NCI-H2107 (cell line): ENCODE results near the gene PARD3.

Source experiments
- DNase-seq: peaks from one replicate; lab custom pipeline; 2025; lab: John Stamatoyannopoulos, UW

PARD3 gene

DNA sequence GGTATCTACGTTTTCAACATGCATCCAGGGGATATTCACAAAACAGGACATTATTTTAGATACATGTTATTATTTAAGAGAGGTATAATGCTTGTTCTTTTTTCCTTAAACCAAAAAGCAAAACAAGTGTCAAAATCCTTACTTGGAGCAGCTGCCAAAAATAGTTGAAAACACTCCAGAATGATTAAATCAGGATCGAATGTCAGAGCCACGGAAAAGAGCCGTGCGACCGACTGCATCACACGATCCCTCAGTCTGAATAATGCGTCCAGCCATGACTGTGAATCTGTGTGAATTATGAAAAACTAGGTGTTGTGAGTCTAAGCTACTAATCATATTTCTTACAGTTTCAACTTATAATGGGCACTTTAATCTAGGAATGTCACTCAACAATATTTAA is 126.0 kb downstream of the PARD3 start:
- DNase-seq: no peak

DNA sequence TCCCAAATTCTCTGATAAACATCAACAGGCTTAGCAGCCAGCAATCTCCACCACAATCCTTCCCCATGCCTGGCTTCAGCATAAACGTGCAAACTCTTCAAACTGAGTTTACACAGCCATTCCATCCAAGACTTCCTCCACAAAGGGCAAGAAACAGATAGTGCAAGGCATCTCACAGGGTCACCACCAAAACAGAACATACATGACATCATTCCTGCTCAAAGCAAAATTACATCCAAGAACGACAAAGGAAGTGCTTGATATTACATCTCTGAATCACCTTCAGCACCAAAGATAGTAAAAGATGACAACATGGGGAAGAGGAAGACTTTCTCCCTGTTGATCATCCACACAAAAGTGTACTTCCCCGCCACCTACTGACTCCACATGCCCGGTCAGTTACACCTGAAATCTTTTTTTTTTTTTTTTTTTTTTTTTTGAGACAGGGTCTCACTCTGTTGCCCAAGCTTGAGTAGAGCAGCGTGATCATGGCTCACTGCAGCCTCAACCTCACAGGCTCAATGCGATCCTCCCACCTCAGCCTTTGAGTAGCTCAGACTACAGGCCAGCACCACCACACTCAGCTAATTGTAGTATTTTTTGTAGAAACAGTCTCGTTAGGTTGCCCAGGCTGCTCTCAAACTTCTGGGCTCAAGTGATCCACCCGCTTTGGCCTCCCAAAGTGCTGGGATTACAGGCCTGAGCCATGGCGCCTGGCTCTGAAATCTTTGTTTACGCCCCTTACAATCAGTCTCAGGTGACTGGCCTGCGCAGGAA is 127.5 kb downstream of the PARD3 start:
- DNase-seq: no peak

DNA sequence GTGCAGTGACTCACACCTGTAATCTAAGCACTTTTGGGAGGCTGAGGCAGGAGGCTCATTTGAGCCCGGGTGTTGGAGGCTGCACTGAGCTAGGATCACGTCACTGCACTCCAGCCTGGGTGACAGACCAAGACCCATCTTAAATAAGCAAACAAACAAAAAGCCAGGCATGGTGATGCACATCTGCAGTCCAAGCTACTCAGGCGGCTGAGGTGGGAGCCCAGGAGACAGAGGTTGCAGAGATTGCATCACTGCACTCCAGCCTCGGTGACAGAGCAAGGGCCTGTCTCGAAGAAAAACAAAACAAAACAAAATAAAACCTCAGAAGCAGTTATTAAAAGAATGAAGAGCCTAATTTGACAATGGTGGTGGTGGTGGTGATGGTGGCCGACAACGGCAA is 132.5 kb downstream of the PARD3 start:
- no peak for DNase-seq

DNA sequence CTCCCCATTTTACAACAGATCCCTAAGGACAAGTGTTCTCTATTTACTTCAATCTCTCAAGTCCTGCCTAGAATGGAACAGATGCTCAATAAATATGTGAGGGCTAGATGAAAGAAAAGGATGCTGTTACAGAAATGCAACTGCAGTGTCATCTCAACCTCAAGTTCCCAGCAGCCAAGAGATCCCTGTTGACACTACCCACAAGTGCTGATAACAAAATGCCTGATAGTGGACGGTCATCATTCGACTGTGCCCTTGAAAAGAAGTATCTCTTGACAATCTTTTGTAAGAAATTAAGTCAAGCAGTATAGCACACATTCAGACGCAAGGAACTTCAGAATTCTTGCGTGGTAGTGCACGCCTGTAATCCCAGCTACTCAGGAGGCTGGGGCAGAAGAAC is 133.2 kb downstream of the PARD3 start:
- no peak for DNase-seq

DNA sequence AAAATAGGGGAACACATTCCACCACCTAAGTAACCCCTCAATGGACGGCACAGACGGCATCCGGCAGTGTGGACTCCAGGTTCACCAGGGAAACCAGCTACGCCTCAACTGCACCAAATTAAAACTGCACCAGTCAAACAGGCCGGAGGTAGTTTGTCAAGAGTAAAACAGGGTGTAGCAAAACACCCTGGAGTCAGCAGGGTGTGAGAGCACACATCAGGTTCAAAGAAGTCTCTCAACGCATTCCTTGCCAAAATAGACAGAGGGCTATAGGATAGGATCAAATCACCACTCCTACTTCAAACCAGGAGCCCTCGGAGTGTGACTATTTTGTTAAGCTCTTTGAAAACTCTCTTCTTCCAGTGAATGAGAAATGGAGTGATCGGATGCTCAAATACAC is 135.9 kb downstream of the PARD3 start:
- DNase-seq: no peak

DNA sequence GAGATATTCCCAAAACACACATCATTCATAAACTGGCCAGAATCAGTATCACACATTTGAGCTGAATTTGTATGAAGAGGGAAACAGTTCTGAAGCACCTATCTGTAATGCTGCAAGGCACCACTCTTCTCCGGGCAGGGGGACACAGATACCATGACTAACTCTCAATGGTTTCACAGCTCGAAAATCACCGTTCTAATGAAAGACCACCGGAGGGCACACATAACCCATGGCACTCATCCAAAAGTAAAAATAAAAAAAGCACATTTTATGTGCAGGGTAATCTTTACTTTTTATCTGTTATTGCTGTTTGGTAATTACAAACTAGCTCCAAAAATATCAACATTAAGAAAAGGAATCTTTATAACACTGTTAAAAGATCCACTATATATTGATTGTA is 137.5 kb downstream of the PARD3 start:
- DNase-seq: no peak

DNA sequence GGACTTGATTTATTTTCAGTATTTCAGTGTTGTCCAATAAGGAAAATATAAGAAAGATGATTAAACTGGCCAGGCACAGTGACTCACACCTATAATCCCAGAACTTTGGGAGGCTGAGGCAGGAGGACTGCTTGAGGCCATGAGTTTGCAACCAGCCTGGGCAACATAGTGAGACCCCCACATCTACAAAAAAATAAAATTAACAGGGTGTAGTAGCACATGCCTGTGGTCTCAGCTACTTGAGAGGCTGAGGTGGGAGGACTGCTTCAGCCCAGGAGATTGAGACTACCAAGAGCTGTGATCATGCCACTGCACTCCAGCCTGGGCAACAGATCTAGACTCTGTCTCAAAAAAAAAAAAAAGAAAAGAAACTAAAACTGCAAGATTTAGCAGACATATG is 138.0 kb downstream of the PARD3 start:
- no peak for DNase-seq

DNA sequence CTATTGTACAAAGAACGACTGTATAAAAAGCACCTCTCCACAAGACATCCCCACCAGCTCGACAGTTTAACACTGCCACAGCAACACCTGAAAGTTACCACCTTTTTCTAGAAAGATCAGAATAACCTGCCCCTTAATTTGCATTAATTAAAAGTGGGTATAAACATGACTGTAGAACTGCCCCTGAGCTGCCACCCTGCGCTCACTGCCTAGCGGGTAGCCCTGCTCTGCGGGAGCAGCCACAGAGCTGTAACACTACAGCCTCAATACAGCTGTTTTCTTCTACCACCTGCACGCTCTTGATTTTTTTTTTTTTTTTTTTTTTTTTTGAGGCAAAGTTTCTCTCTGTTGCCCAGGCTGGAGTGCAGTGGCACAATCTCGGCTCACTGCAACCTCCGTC is 140.9 kb downstream of the PARD3 start:
- no peak for DNase-seq

DNA sequence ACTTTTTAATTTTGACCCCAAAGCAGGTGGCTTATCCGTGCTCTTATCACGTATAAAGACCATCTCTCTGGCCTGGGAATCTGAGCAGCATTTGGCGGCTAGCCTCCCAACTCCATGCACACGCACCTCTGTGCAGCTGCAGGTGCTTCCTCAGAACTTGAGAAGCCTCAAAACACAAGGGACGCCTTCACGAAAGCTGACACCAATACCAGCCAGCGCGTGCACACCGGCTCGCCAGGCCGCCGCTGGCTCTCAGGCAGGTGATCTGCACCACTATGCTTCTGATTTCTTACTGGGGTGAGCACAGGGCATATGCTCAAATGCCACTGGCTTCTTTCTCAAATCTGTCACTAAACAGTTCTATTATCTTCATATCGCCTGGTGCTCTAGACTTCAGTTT is 145.0 kb downstream of the PARD3 start:
- DNase-seq: peak; percentile 67

DNA sequence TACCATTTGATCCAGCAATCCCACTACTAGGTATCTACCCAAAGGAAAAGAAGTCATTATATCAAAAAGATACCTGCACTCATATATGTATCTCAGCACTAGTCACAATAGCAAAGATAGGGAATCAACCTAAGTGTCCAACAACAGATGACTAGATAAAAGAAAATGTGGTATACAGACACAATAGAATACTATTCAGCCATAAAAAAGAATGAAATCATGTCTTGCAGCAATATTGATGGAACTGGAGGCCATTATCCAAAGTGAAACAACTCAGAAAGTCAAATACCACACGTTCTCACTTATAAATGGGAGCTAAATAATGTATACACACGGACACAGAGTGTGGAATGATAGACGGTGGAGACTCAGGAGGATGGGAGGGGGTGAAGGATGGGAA is 146.0 kb downstream of the PARD3 start:
- DNase-seq: no peak

DNA sequence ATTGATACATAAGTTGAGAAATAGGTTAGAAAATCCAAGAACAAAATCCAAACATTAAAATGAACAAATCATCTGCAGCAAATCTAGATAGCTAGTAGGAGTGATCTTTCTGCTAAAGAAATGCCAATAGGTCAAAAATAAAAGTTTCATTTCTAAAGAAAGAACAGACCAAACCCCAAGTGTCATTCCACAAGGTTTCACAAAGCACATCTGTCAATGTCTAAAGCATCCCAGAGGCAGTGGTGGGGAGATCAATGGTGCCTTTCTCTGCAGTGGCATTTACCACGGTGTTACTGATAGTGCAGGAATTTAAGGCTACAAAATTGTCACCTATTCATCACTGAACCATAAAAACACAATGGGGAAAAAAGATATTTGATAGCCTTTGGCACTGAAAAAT is 147.9 kb downstream of the PARD3 start:
- DNase-seq: no peak

DNA sequence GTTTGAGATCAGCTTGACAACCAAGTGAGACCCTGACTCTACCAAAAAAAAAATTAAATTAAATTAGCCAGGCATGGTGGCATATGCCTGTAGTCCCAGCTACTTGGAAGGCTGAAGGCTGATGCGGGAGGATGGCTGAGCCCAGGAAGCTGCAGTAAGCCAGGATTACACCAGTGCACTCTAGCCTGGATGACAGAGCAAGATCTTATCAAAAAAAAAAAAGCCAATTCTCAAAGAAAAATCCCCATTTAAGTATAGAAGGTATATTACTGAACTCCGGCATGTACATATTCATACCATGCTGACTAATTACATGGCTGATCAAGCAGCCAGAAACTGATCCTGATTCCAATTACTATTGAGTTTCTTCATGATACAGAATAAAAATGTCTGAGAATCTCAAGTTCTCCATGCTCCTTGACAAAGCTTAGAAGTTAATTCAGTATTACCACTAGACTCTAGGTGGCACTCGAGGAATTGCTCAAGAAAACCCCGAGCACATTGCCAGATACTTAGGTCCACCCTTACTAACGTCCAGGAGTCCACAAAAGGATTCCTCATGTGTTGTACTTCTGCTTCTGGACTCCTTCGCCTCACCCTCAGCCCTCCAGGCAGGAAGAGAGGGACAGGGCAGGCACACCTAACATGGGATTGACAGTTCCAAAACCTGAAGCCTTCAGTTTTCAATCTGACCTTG is 148.9 kb downstream of the PARD3 start:
- no peak for DNase-seq

DNA sequence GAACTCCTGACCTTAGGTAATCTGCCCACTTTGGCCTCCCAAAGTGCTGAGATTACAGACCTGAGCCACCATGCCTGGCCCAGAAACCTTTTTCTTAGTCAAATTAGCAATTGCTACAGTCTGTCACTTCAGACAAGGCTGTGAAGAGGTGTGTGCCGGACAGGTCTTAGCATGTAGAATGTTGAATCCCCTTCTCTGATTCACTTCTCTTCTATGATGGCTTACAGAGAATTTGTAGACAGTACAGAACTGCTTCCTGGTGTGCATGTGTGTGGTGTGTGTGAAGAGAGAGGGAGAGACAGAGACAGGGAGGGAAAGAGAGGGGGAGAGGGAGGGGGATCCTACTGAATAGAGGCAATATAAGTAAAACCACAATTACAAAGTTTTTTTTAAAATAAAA is 150.4 kb downstream of the PARD3 start:
- DNase-seq: no peak

DNA sequence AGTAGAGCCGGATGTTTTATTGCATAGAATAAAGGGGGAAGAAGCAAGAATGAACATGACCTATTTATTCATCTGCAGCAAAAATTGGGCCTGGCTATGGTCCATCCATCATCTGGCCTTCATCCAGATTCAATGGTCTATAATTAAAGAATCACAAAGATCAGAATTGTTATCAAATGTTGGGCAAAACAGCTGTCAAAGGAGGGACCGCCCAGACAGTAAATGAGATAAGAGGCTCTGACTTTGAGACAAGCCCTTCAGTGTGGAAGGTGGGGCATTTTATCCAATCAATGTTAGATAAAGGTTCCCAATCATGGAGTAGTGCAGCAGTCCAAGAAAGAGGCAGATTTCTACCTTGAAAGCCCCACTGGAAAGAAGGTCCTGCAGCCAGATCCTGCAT is 153.5 kb downstream of the PARD3 start:
- DNase-seq: no peak

DNA sequence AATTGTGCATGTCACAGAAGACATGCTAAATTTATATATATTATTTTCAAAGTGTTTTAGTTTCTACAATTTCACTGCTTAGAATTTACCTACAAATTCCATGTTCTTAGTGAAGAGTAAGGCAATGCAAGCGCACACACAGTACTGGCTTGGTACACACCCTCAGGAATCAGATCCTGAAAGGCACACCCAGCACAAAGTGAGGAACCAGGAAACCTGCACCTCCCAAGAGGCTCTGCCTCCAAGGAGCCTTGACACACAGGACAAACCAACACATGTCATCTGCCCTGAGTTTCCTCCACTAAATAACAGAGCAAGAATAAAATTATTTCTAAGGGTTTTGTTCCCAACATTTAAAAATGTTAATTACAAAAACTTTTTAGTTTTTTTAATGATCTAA is 156.2 kb downstream of the PARD3 start:
- no peak for DNase-seq

DNA sequence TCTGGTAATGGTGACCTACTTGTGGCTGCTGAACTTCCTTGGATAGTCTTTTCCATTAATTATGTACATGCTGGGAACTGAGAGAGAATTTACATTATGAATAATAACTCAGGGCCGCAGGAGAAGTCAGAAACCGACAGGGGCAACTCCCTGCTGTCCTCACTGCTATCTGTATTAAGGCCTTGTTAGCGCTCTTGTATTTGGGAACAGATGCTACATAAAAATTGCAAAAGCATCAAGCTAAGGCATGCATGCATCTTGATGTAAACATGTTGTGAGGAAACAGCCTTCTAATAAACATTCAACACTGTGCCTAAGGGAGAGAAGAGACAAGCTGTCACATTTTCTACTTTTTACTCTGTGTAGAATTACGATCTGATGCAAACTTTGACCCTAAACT is 158.4 kb downstream of the PARD3 start:
- DNase-seq: no peak

DNA sequence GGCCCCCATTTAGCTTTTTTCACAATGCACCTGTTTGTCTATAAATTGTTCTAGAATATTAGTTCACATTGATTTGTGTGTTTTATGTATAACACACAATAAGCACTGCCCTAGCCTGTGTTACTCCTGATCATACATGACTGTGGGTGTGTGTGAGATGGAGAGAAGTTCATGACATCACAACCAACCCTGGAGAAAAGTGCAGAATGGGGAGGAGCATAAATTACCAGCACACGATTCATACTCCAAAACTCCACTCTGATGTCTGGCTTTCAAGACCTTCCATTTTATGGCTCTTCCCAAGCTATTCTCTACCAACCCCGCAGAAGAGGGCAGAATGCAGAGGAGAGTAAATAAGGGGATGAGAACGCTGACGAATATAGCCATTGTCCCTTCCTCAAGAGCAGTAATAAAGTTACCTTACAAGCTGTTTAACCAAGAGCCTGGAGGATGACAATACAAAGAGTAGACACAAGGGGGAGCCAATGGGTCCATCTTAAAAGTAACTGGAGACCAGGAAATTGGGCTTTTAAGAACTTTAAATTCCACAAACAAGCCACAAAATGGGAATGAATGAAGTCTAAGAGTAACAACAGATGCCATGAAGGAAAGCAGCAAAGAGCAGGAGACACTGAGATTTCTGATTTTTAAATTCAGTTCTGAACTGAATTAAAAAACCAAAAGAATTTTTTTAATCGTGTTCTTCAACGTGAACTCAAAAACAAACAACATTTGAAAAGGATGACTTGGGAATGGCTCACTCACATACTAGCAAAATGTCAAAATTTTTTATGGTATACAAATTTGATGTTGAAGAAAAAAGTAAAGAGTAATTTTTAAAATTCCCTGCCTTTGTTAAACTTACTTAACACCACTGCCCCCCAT is 159.6 kb downstream of the PARD3 start:
- no peak for DNase-seq

DNA sequence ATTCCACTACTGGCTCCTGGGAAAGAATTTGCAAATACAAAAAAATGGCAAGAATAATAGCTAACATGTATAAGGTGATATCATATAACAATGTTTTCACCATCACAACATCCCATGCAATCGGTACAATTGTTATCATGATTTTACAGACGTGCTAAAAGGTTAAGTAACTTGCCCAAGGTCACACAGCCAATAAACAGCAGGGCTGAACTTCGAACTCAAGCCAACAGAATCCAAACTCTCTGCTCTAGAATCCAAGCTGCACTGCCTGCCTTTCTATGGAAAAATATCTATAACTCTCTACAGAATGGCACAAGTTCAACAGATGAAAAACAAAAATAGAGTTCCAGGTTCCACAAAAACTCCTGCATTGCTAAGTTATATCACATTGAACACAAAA is 160.9 kb downstream of the PARD3 start:
- no peak for DNase-seq

DNA sequence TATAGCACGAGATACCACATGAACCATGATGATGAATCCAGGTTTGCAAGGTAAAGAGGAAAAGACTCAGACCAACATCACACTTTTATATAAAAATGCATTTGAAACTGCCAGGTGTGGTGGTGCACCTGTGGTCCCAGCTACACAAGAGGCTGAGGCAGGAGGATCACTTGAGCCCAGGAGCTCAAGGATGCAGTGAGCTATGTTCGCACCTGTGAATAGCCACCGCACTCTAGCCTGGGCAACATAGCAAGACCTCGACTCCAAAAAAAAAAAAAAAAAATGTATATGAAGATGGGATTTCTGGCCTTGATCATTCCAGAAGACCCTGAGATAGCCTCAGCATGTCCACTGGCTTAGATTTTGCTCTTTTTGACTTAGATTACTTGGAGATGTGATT is 161.6 kb downstream of the PARD3 start:
- no peak for DNase-seq

DNA sequence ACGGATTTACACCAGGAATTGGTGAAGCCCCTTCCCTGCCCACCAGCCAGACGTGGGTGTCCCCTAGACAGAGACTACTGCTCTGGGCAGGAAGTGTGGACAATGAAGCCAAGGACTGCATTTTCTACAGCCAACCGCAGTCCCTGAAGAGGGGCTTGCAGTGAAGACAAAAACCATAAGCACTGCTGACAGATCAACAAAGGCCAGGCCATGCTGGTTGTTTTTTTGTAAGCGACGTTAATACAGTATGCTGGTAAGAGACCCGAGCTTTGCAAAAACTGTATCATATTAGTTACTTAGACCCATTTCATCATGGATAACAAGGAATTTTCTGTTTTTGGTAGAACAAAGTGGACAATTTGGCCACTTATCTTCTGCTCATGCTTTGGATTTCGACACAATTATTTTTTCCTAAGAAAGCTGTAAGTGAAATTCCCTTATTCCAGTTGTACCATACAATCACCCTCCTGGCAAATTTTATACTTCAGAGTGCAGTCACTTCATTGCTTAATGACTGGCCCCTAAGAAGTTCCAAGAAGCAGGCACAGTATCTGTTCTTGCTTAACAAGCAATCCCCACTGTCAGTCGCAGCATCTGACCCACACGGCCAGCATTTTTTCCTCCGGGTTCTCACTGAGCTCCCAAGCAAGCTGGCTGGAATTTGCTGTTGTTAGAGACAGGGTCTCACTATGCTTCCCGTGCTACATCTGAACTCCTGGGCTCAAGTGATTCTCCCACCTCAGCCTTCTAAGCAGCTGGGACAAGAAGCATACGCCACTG is 163.5 kb downstream of the PARD3 start:
- no peak for DNase-seq

DNA sequence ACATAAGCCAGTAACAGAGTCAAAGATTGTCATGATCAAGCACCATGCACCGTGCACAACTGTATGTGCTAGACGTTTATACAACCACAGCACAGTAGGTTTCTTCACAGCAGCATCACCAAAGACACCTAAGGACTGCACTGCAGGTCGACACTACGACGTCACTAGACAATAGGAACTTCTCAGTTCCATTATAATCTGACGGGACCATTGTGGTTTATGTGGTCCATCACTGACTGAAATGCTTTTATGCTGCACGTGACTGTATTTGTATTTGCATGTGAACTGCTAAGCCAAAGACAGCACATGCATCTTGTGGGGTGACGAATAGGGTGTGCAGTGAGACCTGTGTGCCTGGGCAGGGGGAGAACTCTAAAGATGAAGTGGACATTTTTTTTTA is 164.9 kb downstream of the PARD3 start:
- no peak for DNase-seq

DNA sequence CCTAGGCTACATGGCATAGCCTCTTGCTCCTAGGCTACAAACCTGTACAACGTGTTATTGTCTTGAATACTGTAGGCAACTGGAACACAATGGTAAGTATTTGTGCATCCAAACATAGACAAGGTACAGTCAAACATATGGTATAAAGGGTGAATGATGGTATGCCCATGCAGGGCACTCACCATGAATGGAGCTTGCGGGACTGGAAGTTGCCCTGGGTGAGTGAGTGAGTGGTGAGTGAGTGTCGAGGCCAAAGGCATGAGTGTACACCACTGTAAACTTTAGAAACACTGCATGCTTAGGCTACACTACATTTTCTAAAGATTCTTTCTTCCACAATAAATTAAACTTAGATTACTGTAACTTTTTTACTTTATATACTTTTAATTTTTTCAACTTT is 165.7 kb downstream of the PARD3 start:
- DNase-seq: no peak
